NCI-H2107 treated with DMSO at 0.1 percent for 48 hours (cell line): Measurements from ENCODE around the gene ACTL8.

Experiments used
- DNase-seq: peaks from one replicate; lab custom pipeline; 2025; ENCODE audit not compliant: unreplicated experiment; lab: John Stamatoyannopoulos, UW

ACTL8 gene

DNA sequence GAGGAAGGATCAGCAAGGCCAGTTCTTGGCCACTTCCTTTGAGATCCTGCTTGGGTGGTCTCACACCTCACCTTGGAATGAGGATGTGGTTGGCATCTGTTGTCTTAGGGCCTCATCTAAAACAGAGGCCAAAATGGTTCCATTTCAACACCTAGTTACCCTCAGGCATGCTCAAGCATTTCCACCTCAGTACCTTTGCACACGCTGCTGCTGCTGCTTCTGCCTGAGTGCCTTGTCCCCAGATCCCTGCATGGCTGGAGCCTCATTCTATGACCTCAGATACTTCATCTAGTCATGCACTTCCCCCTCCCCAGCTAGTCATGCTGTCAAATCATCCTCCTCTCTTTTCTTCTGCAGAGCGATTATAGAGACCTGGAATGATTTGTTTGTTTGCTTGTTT is 86.8 kb downstream of the ACTL8 start:
- no peak for DNase-seq

DNA sequence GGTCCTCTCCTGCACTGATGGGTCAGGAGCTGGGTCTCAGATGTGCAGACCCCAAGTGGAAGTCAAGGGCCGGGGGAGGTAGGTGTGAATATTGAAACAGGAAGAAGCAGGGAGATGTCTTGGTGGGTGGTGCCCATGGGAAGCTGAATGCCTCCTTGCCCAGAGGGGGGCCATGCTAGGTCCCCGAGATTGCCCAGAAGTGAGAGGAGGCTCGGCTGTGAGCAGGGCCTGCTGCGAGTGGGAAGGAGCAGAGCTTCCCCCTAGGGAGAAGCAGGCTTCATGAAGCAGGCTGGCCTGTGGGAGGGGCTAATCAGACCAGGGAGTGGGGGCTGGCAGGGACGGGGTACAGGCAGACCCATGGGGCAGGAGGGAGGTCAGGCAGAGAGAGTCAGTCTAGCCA is 87.6 kb downstream of the ACTL8 start:
- no peak for DNase-seq

DNA sequence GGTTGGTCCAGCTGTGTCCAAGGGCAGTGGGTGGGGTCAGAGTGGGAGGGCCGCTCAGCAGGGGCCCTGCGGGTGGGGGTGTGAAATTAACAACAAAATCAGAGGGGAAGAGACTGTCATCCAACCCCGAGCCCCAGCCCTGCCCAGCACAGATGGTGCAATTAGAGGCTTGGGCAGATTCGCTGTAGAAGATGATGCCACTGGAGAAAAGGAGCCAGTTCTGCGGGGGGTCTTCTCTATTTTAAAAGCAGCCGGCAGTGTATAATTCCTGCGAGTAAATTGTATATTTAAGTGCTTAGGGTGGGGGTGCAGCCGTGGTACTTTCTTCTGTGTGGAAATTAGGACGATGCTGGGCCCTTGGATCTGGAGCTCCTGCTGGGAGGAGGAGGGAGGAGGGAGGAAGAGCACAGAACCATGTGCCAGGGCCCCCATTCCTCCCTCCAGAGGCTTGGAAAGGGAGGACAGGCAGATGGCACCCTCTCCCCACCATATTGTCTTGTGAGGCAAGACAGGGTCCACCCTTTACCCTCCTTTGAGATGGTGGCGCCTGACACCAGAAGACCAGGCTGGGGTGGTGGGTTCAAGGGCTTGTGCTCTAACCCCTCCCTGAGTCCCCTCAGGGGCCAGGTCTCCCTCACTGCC is 89.2 kb downstream of the ACTL8 start:
- DNase-seq: no peak

DNA sequence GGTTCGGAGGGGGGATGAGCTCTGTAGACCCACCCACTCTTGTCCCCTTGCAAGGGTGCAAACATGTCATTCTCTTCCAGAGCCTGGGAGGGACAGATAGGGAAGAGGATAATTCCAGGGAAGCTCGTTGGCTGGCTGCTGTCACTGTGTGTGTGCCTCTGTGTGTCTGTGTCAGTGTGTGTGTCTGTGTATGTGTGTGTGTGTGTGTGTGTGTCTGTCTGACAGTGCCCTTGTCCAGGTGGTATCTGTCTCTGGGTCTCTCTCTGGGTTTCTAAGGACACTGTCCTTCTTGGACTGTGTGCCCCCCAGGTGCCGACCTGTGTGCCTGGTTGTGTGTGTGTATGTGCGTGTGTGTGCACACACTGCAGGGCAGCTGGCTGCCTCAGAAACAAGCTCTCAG is 90.5 kb downstream of the ACTL8 start:
- no peak for DNase-seq

DNA sequence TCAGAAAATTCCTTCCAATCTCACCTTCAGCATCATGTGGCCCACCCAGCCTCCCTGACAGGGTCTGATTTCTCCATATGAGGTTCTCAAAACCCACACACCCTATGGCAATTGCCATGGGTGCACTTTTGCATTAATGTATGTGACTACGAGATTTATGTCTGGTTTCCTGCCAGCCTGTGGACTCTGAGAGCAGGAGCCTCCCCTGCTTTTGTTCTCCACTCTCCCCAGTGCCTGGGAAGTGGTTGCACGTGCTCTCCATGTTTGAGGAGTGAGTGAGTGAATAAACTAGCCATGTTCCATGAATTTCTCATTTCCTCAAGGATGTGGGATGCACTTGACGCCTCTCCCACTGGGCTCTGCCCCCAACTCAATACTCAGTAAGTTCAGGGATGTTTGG is 91.2 kb downstream of the ACTL8 start:
- DNase-seq: no peak

DNA sequence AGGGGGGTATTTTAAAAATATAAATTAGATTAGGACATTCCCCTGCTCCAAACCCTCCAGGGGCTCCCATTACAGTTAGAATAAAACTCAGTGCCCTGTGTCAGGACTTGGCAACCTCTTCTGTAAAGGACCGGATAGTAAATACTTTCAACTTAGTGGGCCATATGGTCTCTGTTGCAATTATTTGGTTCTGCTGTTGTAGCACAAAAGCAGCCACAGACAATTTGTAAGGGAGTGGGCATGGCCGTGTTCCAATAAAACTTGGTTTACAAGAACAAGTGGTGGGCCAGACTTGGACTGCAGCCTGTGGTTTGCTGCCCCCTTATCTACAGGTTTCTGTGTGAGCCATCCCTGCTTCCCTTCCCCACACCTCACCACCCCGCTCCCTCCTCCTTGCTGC is 92.0 kb downstream of the ACTL8 start:
- DNase-seq: no peak

DNA sequence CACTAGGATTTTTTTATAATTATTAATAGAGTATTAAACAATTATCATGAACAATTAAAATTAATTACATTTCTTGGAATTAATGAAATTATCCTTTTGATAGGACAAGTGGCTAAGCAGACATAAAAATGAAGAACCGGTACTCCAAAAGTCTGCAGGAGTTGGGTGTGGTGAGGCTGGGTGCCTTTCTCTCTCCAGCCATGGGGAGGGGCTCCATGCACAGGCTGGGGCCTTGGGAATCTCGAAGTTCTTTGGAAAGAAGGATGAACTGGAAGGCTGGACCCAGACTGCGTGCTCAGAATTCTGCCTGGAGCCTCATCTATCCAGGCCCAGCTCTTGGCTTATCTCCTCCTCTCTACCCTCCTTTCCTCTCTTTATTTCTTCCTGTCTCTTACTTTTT is 94.1 kb downstream of the ACTL8 start:
- DNase-seq: no peak

DNA sequence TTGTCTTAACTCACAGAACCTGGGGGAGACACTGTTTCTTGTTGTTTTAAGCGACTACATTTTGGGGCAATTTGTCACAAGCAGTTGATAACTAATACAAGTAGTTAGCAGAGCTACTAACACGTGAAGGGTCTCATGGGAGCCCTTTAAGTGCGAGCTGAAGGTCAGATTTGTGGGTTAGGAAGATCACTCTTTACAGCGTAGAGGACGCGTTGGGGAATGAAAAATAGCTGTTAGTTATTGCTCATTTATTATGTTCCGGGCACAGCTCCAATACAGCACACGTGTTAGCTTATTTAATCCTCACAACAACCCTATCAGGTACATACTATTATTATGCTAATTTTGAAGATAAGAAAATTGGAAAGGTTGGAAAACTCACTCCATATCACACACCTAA is 95.9 kb downstream of the ACTL8 start:
- DNase-seq: no peak

DNA sequence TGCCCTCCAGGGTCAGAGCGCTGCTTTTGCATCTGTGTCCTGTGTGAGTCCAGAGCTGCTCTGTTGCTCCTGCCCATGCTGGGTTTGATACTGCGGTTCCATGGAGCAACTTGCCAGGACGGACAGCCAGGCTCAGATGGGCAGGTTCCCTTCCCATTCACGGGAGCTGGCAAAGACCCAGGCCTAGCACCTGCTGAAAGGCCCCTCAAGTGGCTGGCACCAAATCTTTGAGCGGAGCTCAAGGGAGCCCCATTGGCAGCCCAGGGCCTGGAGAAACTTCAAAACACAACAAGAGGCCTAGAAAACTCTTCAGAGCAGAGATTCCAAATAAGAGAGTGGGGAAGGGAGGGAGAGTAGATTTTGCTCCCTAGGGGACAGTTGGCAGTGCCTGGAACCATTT is 97.2 kb downstream of the ACTL8 start:
- DNase-seq: no peak

DNA sequence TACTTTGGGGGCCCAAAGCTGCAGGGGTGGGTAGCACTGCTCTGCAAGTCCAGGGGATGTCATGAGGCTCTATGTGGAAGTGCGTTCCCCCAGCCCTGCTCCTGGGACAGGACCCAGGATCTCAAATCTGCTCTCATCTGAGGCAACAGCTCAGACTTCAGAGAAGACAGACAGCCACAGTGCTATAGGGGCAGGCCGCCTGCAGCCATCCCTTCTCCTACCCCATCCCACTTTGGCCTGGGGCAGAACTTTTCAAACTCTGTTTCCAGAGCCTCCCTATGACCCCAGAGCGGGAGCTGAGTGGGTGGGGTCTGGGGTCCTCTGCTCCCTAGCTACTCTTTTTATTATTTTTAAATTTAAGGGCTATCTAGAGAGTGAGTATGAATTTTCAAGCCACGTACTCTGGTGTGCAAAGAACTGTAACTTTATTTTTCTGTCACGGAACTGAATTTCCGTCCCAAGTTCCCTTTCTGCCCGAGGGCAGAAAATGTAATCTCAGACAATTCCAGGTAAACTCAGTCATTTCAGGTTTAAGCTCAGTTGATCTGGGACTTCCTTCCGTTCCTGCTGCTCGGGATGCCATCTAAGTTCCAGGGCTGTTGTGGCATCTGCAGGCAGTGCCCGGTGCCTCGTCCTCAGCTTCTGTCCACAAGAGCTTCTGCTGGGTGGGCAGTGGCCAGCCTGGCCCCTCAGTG is 98.3 kb downstream of the ACTL8 start:
- no peak for DNase-seq

DNA sequence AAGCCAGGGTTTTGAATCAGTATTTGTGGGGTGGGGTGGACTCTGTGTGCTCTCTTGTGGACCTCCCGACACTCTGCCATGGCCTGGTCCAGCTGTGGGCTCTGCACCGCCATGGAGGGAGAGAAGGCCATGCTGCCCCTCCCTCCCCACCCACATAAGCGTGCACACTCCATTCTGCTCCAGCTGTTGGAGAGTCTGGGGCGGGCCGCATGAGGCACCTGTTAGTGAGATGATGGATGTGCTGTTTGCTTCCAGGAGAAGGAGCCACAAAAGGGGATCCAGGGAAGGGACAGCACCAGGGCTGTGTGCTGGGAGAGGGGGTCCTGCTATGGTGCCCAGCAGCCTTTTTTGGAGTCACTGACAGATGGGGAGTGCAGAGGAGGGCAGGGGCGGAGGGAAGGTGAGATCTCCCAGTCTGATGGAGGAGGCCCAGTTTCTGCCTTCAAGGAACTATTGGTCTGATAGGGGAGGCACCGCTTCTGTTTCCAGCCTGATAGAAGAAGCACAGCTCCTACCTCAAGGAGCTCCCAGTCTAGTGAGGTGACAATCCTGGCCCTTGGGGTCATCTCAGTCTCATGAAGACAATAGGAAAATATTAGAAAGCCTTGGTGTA is 101.5 kb downstream of the ACTL8 start:
- DNase-seq: no peak

DNA sequence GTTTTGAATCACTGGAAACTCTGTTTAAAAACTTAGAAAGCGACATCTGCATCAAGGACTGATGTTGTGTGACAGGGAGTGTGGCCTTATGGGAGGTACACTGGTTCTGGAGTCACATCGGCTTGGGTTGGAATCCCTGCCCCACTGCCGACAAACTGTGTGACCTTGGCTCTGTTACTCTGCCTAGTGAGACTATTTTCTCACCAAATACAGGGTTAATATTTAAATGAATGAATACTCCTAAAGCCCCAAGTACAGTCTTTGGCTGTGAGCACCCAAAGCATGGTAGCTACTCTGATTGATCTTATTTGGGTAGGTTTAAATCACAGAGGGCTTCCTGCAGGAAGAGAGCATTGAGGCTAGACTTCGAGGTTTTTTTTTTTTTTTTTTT is 102.0 kb downstream of the ACTL8 start:
- DNase-seq: no peak

DNA sequence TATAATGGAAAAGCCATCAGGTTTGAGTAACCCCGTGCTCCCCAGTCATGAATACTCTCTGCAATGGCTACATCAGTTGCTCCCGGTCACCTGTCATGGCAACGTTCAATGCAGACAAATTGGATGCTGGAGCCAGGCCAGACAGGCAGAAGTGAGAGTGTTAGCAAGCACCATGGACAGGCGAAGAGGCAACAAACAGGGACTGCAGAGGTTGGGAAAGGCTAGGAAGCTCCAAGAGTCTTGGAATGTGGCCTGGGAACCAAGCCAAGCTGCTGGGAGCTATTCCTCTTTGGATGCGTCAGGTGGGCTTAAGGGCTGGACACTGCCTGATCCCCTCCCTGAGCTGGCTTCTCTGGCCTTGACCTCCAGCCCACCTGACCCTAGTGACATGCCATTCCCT is 102.9 kb downstream of the ACTL8 start:
- no peak for DNase-seq

DNA sequence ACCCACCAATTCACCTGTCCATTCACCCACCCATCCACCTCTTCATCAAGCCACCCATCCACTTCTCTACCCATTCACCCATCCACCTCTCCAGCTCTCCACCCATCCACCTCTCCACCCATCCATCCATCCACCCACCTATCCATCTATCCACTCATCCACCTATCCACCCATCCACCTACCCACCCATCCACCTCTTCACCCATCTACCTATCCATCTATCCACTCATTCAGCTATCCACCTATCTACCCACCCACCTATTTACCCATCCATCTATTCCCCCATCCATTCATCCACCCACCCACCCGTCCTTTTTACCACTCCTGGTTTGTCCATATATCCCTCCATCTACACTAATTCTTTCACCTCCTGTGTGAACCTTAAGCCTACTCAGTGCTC is 105.7 kb downstream of the ACTL8 start:
- no peak for DNase-seq

DNA sequence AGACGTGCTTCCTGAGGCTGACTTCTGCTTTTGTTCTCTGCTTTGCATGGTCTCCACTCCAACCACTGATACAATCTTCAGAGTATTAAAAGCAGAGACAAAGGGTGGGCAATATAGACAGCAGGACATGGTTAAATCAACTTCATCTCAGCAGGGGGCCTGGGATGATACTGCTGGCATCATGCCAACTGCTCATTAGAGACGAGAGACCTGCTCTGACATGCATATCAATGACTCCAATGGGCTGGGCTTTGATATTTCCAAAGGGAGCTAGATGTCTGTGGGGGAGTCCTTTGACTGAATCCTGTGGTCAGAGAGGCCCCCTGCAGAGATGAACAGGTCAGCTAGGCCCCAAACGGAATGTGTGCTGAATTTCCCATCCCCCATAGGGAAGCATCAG is 106.6 kb downstream of the ACTL8 start:
- no peak for DNase-seq

DNA sequence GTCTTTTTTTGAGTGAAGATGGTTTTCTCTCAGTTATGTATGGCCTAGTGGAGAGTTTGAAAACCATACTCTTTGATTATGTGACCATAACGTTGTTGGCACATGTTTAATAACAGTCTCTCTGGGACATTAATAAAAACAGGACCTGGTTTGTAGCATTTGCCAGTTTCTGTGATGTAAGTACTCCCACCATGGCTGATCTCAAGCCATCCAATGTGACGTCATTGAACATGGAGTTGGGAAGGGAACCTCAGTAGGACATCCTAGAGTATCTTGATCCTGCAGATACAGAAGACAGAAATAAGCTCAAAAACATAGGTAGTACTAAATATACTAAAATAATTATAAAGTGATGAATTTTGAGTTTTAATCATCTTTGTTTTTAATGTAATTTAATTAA is 107.0 kb downstream of the ACTL8 start:
- DNase-seq: no peak

DNA sequence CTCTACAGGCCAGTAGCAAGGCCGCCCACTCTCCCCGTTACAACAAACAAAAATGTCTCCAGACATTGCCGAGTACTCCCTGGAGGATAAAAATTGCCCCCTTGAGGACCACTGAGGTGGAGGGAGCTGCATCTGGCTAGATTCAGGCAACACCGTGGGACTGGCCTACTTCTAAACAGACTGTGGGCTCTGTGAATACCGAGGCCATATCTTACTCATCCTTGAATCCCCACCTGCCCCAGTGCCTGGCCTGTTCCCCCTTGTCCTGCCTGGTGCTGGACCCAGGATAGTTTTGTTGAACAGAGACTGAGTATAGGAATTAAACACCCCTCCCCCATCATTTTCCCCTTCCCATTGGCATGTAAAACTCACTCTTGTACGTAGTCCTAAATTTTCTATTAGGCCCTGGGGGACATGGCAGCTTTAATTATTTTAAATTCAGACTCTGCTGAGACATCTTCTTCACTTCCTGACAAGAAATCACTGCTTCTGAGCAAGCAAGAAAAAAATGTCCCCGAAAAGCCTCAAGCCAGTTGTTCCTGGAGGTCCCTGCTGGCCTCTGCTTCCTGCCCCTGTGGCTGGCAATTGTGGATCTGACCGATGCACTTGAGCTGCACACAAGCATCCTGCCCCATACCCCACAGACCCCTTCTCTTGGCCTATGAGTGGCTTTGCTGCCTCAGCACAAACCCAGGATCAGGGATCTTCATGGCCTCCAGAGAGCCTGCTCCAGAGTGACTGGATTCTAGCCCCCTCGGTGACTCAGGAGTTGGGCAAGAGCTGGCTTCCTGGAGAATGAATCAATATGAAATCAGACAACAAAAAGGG is 111.0 kb downstream of the ACTL8 start:
- no peak for DNase-seq

DNA sequence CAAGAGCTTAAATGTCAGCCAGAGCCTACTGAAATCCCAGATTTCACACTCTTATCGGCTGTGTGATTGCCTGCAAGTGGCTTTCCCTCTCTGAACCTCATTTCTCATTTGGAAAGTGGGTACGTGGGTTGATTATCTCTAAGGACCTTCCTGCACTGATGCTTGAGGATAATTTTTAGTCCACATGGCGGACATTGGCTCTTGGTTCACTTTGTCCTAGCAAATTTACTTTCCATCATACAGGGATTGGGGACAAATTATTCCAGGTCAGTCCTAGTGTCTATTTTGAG is 111.6 kb downstream of the ACTL8 start:
- DNase-seq: no peak

DNA sequence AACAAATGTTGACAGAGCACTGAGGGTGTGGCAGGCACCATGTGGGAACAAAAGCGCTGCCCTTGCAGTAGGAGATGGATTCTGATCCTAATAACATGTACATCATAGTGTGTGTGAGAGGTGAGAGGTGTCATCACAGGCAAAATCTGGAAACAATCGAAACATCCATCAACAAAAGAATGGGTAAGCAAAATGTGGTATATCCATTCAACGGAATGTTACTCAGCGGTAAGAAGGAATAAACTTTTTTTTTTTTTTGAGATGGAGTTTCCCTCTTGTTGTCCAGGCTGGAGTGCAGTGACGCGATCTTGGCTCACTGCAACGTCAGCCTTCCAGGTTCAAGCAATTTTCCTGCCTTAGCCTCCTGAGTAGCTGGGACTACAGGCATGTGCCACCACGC is 112.3 kb downstream of the ACTL8 start:
- DNase-seq: no peak

DNA sequence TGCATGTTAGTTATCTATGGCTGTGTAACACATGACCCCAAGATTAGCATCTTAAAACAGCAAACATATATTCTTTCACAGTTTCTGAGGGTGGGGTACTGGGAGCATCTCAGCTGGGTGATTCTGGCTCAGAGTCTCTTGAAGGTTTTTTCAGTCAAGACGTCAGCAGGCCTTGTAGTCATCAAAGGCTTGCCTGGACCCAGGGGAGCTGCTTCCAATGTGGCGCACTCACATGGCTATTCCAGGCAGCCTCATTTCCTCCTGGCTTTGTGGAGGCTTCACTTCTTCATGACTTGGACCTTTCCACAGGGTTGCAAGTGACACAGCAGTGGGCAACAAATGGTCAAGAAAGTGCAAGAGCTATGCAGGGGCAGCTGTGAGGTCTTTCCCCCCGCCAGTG is 114.7 kb downstream of the ACTL8 start:
- DNase-seq: no peak

DNA sequence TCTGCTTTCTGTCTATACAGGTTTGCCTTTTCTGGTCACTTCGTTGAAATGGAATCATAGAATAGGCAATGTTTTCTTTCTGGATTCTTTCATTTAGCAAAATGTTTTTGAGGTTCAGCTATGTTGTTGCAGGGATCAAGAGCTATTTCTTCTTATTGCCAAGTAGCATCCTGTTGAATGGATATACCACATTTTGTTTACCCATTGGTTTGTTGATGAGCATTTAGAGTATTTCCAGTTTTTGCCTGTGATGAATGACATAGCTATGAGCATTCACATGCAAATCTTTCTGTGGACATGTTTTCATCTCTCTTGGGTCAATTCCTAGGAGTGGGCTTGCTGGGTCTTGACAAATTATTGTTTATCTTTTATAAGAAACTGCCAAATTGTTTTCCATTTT is 115.5 kb downstream of the ACTL8 start:
- no peak for DNase-seq

DNA sequence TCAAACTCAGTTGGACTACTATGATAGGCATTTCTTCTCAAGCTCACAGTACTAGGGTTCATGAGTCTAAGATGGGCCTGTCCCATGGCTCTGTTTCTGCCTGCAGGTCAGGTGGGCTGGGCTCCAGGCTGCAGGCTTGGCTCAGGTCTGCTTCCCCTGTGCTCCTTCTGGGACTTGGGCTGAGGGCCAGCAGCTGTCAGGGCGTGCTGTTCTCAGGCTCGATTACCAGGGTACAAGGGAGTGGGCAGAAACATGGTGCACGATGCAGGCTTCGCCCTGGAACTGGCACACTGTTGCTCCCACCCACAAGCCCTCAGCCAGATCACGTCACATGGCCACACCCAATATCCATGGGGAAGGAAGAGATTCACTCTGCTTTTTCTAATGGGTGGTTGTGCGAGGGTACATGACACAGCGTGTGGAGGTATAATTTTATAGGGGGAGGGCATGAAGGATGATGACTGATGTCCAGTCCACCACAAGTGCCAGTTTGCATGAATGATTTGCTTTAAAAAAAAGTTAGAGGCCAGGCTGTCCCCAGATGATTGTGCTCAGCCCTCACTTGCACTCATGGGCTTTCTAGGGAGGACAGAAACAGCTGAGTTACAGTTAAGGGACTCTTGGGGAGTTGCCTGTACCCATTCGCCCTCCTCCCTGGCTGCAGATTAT is 118.0 kb downstream of the ACTL8 start:
- DNase-seq: no peak
